ENCODE measurements around the gene DYSF. TPM values are rescaled to one million over a fixed set of nuclear protein-coding genes. Genes with fewer than 3 reads are reported as not detected.

Gene DYSF
- total and polyA plus RNA-seq, 2 donors (not counting 3 experiments of a cell fraction or from before 2014, with no cell fraction given), result 50.9 to 152 TPM

DNA sequence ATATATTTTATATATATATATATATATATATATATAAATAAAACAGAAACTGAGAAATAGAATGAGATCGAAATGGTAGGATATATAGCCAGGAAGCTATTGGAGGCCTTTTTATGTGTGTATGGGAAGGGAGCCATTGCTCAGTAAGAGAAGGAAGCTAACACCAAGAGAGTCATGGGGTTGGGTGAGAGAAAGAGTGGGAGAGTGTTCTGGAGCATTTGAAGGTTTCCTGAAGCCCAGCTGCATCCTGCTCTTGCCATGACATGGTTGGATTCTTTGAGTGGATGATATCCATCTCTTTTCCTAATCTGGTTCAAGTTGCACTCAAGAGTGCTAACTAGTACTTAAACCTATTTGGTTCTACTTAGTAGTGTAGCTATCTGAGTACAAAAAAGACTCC, 282.3 kb downstream of the DYSF start:
- no peaks in the 10 kb centered on the region for H3K4me1 ChIP-seq (ENCODE audit: control insufficient read depth, extremely low read depth, insufficient read depth, low read length)
- no peaks in the 10 kb centered on the region for H4K20me1 ChIP-seq (replicated peaks; ENCODE audit: control insufficient read depth, extremely low read depth, insufficient read depth, low read length)
- dilution Hi-C loops (cut with MboI; ENCODE audit: extremely low pct_ligation_motif_present, low sequenced_read_pairs) (no loop called here), intact Hi-C loops (cut with micrococcal nuclease) (no loop called here)
- H3K4me3 ChIP-seq (replicated peaks in 1 of 3; ENCODE audit: insufficient read depth in 1 of 3, low read depth in 1 of 3, low read length in 3 of 3), result no peak overlapping the region
- no peaks in the 10 kb centered on the region for H3K9me3 ChIP-seq (replicated peaks; ENCODE audit: control insufficient read depth, insufficient read depth, low read length)
- BruUV-seq (replicated peaks), result no TSS peak
- no peaks in the 10 kb centered on the region for H3K79me2 ChIP-seq (ENCODE audit: control insufficient read depth, insufficient read depth, low read length)
- no peak overlapping the region for H3K4me2 ChIP-seq (ENCODE audit: insufficient read depth, low read length)
- no peak for FAIRE-seq
- ChIA-PET POLR2A (no interaction called here), CTCF (interaction anchor here (1.0 kb wide), 1 partner anchor 19 kb away, joined by 3 read pairs; no protein-coding TSS in a partner anchor)
- H3K9ac ChIP-seq (replicated peaks; ENCODE audit: extremely low read depth, insufficient read depth, low read length), result no peak overlapping the region
- no peaks in the 10 kb centered on the region for H3K36me3 ChIP-seq (ENCODE audit: control insufficient read depth in 2 of 2, extremely low read depth in 1 of 2, insufficient read depth in 2 of 2, low read length in 2 of 2)
- peaks cover 5 to 7% of the 10 kb centered on the region in 2 experiments for H3K27me3 ChIP-seq (ENCODE audit: control insufficient read depth in 2 of 2, insufficient read depth in 2 of 2, low read length in 2 of 2)
- no peak overlapping the region for H2AFZ ChIP-seq (ENCODE audit: low read depth, low read length)
- H3K27ac ChIP-seq (ENCODE audit: insufficient read depth, low read depth, low read length), result no peak overlapping the region
- TF ChIP-seq EZH2 (IDR thresholded peaks at IDR 0.05; ENCODE audit: borderline replicate concordance, low read depth, low read length, severe bottlenecking), result no peak
- TF ChIP-seq, protein P1, sequence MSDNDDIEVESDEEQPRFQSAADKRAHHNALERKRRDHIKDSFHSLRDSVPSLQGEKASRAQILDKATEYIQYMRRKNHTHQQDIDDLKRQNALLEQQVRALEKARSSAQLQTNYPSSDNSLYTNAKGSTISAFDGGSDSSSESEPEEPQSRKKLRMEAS (IDR thresholded peaks at IDR 0.05; ENCODE audit: insufficient read depth, insufficient read length), result no peak
- TF ChIP-seq JUN (IDR thresholded peaks at IDR 0.05; ENCODE audit: borderline replicate concordance, insufficient read depth, insufficient read length, low read depth), result no peak
- TF ChIP-seq FOS (IDR thresholded peaks at IDR 0.05; ENCODE audit: borderline replicate concordance, insufficient read depth, low read length), result no peak
- no peak for TF ChIP-seq MYC (IDR thresholded peaks at IDR 0.05; ENCODE audit: low read depth, low read length)
- TF ChIP-seq, protein P2, sequence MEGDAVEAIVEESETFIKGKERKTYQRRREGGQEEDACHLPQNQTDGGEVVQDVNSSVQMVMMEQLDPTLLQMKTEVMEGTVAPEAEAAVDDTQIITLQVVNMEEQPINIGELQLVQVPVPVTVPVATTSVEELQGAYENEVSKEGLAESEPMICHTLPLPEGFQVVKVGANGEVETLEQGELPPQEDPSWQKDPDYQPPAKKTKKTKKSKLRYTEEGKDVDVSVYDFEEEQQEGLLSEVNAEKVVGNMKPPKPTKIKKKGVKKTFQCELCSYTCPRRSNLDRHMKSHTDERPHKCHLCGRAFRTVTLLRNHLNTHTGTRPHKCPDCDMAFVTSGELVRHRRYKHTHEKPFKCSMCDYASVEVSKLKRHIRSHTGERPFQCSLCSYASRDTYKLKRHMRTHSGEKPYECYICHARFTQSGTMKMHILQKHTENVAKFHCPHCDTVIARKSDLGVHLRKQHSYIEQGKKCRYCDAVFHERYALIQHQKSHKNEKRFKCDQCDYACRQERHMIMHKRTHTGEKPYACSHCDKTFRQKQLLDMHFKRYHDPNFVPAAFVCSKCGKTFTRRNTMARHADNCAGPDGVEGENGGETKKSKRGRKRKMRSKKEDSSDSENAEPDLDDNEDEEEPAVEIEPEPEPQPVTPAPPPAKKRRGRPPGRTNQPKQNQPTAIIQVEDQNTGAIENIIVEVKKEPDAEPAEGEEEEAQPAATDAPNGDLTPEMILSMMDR (IDR thresholded peaks at IDR 0.05; ENCODE audit: extremely low read depth in 1 of 2, insufficient read depth in 1 of 2, low read depth in 1 of 2, low read length in 2 of 2), result no peak
- no peak for TF ChIP-seq POLR2A (IDR thresholded peaks at IDR 0.05; ENCODE audit: low read depth, low read length)
- no peak for DNase-seq (ENCODE audit: low read depth, low spot score)
- H3K9me1 ChIP-seq (replicated peaks; ENCODE audit: control insufficient read depth, extremely low read depth, insufficient read depth, low read length), result no peaks in the 10 kb centered on the region

Other genes with a start within 250 kb of the DYSF start
- 0.58 and 0.62 TPM in 2 replicates for gene PAIP2B, start 226.5 kb upstream of the DYSF start, total RNA-seq
- gene PAIP2B, start 226.5 kb upstream of the DYSF start, polyA plus RNA-seq, result 0.13 and 0.21 TPM in 2 replicates
- gene ZNF638, start 121.8 kb upstream of the DYSF start, total RNA-seq, result 109 and 111 TPM in 2 replicates
- gene ZNF638, start 121.8 kb upstream of the DYSF start, polyA plus RNA-seq, result 27.6 and 36.4 TPM in 2 replicates

Measured in endothelial cell of umbilical vein (primary cell).